ENCODE results near the gene C1orf159.

C1orf159 gene

GRCh38 chr1:1065265-1065939, 50.5 kb downstream of the C1orf159 start:
- TF ChIP-seq, protein P1, sequence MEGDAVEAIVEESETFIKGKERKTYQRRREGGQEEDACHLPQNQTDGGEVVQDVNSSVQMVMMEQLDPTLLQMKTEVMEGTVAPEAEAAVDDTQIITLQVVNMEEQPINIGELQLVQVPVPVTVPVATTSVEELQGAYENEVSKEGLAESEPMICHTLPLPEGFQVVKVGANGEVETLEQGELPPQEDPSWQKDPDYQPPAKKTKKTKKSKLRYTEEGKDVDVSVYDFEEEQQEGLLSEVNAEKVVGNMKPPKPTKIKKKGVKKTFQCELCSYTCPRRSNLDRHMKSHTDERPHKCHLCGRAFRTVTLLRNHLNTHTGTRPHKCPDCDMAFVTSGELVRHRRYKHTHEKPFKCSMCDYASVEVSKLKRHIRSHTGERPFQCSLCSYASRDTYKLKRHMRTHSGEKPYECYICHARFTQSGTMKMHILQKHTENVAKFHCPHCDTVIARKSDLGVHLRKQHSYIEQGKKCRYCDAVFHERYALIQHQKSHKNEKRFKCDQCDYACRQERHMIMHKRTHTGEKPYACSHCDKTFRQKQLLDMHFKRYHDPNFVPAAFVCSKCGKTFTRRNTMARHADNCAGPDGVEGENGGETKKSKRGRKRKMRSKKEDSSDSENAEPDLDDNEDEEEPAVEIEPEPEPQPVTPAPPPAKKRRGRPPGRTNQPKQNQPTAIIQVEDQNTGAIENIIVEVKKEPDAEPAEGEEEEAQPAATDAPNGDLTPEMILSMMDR (IDR thresholded peaks at IDR 0.05; ENCODE audit: control insufficient read depth, insufficient read depth, low read depth, low read length, missing control alignments) = no peak
- H3K4me3 ChIP-seq (ENCODE audit: control insufficient read depth, low read depth, low read length) = no peak overlapping the region
- no peak for DNase-seq (ENCODE audit: low read depth)

DNA sequence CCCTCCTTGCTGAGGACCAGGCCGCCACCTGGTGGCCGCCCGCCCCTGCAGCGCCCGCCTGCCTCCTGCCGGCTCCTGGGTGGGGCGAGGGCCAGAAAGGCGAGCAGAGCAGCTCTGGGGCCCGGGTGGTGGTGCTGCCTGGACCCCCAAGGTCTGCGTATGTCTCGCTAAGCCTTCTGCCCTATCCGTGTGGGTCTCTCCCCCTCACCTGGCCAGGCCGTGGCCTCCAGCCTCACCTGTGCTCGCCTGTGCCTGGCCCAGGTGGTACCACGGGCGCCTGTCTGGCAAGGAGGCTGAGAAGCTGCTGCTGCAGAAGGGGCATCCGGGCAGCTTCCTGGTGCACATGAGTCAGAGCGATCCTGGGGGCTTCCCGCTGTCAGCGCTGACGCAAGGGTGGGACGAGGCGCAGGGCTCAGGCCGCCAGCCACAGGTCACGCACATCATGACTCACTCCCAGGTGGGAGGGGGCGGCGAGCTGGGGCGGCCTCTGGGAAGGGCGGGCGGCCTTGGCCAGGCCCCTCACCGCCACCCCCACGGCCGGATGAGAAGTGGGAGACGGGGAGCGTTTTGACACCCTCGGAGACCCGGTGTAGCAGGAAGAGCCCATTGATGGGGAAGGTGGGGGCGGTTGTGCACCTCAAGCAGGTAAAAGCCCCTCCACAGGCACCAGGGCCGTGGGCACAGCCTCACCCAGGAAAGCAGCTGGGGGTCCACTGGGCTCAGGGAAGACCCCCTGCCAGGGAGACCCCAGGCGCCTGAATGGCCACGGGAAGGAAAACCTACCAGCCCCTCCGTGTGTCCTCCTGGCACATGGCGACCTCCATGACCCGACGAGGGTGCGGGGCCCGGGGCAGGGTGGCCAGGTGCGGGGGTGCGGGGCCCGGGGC, 51.7 kb downstream of the C1orf159 start:
- TF ChIP-seq, protein P1 (IDR thresholded peaks at IDR 0.05; ENCODE audit: control insufficient read depth, insufficient read depth, low read depth, low read length, missing control alignments) = peak; percentile 73
- DNase-seq (ENCODE audit: low read depth) = peak; percentile 42
- H3K4me3 ChIP-seq (ENCODE audit: control insufficient read depth, low read depth, low read length) = no peak overlapping the region

DNA sequence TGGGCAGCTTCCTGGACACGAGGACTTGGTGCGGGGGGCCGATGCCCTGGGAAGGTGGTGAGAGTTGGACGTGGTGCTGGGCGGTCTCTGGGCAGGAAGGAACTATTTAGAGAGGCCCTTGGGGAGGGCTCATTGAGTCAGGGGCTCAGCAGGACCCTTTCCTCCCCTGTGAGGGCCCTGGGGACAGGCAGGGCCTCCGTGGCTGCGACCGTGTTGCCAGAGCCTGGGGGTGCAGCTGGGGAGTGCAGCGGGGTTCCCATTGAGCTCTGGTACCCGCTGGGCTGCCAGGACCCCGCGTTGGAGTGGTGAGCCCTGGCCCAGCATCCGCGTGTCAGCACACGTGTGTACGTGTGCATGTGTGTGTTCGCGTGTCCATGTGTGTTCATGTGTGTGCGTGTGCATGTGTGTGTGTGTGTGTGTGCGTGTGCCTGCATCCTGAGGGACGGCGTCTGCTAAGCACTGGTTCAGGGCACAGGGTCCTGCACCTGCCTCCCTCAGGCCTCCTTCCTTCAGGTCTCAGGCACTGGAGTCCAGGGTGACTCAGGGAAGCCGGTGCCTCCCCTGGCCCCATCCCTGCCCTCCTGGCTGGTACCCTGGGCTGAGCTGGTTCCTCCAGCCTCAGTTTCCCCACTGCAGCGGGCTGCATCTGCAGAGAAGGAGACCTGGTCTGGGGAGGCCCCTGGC, 52.5 kb downstream of the C1orf159 start:
- no peak for DNase-seq (ENCODE audit: low read depth)
- H3K4me3 ChIP-seq (ENCODE audit: control insufficient read depth, low read depth, low read length) = no peak overlapping the region
- TF ChIP-seq, protein P1 (IDR thresholded peaks at IDR 0.05; ENCODE audit: control insufficient read depth, insufficient read depth, low read depth, low read length, missing control alignments) = no peak

- H3K4me3 ChIP-seq (ENCODE audit: control insufficient read depth, low read depth, low read length) = no peak overlapping the region
- TF ChIP-seq, protein P1 (IDR thresholded peaks at IDR 0.05; ENCODE audit: control insufficient read depth, insufficient read depth, low read depth, low read length, missing control alignments) = no peak
- no peak for DNase-seq (ENCODE audit: low read depth)
Observed at GRCh38 chr1:1062348-1063163, 53.3 kb downstream of the C1orf159 start.

DNA sequence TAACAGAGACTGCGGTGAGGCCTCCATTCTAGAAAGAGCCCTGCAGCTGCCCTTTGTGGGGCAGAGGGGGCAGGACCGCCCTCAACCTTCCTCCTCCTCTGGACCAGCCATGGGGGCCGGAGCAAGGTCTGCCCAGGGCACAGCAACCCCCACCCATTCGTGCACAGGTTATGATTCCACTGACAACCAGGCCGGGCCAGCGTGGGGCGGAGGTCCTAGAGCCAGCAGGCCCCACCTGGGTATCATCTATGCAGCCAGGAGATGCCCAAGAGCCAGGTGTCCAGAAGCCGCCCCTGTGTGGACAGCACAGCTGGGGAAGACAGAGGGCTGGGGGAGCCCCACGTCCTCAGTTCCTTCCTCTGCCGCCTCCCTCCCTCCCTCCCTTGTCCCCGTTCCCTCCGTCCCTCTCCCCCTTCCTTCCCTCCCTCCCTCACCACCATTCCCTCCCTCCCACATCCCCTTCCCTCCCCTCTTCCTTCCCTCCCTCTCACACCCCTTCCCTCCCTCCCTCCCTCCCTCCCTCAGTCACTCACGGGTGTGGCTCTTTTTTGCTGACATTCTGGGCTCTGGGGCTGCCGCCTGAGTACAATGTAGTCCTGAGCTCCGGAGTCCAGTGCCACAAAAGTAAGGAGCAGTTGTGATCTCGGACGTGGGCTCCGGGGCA, 54.1 kb downstream of the C1orf159 start:
- no peak overlapping the region for H3K4me3 ChIP-seq (ENCODE audit: control insufficient read depth, low read depth, low read length)
- TF ChIP-seq, protein P1 (IDR thresholded peaks at IDR 0.05; ENCODE audit: control insufficient read depth, insufficient read depth, low read depth, low read length, missing control alignments) = no peak
- DNase-seq (ENCODE audit: low read depth) = no peak

All from AG09309 (cell line).